ENCODE data around the gene PEX26. TPM values are rescaled to one million over a fixed set of nuclear protein-coding genes. Genes with fewer than 3 reads are reported as not detected.
A peak's percentile ranks its signal among the peaks of the same experiment; 100 is the strongest.

Gene PEX26
- total and polyA plus RNA-seq, 2 of the 13 experiments (the other 11 are each of a cell fraction or from before 2014, with no cell fraction given): 10.6 to 25.1 TPM

DNA sequence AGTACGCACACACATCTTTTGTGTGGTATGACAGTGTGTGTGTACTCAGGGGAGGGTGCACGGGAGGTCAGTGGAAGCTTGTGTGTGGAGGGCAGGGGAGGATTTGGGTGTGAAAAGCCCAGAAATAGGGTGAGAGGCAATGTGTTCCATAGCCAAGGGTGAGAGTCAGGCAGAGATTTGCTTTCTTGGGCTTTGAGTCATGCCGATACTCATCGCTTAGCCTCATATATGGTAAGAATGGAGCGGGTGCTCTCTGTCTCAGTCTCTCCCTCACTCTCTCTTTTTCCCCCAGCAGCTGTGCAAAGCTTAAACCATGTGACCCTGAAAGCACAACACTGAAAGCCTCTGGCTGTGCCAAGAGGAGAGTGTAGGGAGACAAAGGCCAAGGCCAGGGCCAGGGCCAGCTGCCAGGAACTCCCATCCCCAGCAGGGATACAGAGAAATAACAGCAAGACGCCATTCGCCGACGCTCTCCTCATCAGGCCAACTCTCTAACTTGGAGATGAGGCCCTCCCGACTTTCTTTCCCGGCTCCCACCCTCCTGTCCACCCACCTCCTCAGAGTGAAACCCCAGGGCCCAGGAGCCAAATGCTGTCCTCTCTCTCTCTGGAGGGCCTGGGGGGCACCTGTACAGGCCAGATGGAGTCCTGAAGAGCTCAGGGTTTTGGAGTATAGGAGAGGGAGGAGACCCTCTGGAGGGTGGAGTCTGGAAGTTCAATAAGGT, 33.1 kb upstream of the PEX26 start:
- Histone ChIP-seq H3K27ac (ENCODE audit: extremely low read length, insufficient read depth, low read length) (peak overlapping the region; percentile 32), H3K4me2 (ENCODE audit: low read depth, low read length) (peak overlapping the region; percentile 83), H3K4me1 (ENCODE audit: insufficient read depth, low read length) (peaks cover 47% of the 10 kb centered on the region), H3K9me3 (ENCODE audit: low read length) (no peaks in the 10 kb centered on the region), H3K27me3 (ENCODE audit: control insufficient read depth in 1 of 2, insufficient read depth in 2 of 2, low read length in 2 of 2) (no peaks in the 10 kb centered on the region), H3K36me3 (replicated peaks in 1 of 2; ENCODE audit: control insufficient read depth in 1 of 2, insufficient read depth in 2 of 2, low read length in 2 of 2) (no peaks in the 10 kb centered on the region), H3K9ac (ENCODE audit: insufficient read depth, low read depth, low read length) (peak overlapping the region; percentile 45), H3K4me3 (replicated peaks in 1 of 3; ENCODE audit: insufficient read depth in 1 of 3, low read depth in 2 of 3, low read length in 3 of 3) (peak overlapping the region; percentile 19 to 60 (median 20)), H4K20me1 (ENCODE audit: insufficient read depth, low read length) (no peaks in the 10 kb centered on the region), H3K79me2 (ENCODE audit: insufficient read depth, low read length) (no peaks in the 10 kb centered on the region), H2AFZ (ENCODE audit: low read length) (no peak overlapping the region)
- intact Hi-C loops (cut with micrococcal nuclease; ENCODE audit: unreplicated experiment): no loop called here
- ATAC-seq: peak; percentile 97
- 1% methylated on average over 10 of the region's 11 CpGs for WGBS (ENCODE audit: low lambda C conversion rate)
- ChIA-PET CTCF (ENCODE audit: low intra/inter-chr PET ratio, low total read pairs) (no interaction called here), POLR2A (interaction anchor here (0.6 to 3.9 kb wide), 16 partner anchors 8 to 279 kb away, joined by 3 to 57 read pairs (median 6); partner anchors contain the start of gene PEX26)
- peak; percentile 94 for DNase-seq (ENCODE audit: low spot score)
- no TSS peak for BruUV-seq (replicated peaks)
- FAIRE-seq: peak; percentile 98
- in situ Hi-C loops (cut with HindIII; ENCODE audit: extremely low pct_ligation_motif_present, low pct_unique_long_range_greater_than_20kb): no loop called here
- TF ChIP-seq MIER2 (CRISPR knock-in tag; IDR thresholded peaks at IDR 0.05): 0 out of 2 replicates have a peak, but pooled peaks have one; percentile 49
- peak; percentile 80 for TF ChIP-seq IKZF5 (CRISPR knock-in tag; IDR thresholded peaks at IDR 0.05)
- 0 out of 2 replicates have a peak, but pooled peaks have one; percentile 24 for TF ChIP-seq ZFY (CRISPR knock-in tag; IDR thresholded peaks at IDR 0.05)
- TF ChIP-seq ELK4 (CRISPR knock-in tag; IDR thresholded peaks at IDR 0.05; ENCODE audit: borderline replicate concordance): no peak
- TF ChIP-seq SIN3B (IDR thresholded peaks at IDR 0.05; ENCODE audit: low read length): no peak
- TF ChIP-seq, protein P1, sequence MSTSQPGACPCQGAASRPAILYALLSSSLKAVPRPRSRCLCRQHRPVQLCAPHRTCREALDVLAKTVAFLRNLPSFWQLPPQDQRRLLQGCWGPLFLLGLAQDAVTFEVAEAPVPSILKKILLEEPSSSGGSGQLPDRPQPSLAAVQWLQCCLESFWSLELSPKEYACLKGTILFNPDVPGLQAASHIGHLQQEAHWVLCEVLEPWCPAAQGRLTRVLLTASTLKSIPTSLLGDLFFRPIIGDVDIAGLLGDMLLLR (CRISPR knock-in tag; IDR thresholded peaks at IDR 0.05): no peak
- TF ChIP-seq ZNF414 (CRISPR knock-in tag; IDR thresholded peaks at IDR 0.05): 0 out of 2 replicates have a peak, but pooled peaks have one; percentile 55
- no peak for TF ChIP-seq TCF12 (IDR thresholded peaks at IDR 0.05)
- peak; percentile 84 for TF ChIP-seq TCF12 (CRISPR knock-in tag; IDR thresholded peaks at IDR 0.05)
- 0 out of 2 replicates have a peak, but pooled peaks have one; percentile 55 for TF ChIP-seq FOXC1 (CRISPR knock-in tag; IDR thresholded peaks at IDR 0.05; ENCODE audit: borderline replicate concordance)
- TF ChIP-seq NFKBIZ (CRISPR knock-in tag; IDR thresholded peaks at IDR 0.05): 0 out of 2 replicates have a peak, but pooled peaks have one; percentile 27
- peak; percentile 22; the same call in 1 of the 2 replicates for TF ChIP-seq SP5 (CRISPR knock-in tag; IDR thresholded peaks at IDR 0.05; ENCODE audit: borderline replicate concordance, low read depth)
- no peak for TF ChIP-seq ZBTB20 (CRISPR knock-in tag; IDR thresholded peaks at IDR 0.05; ENCODE audit: borderline replicate concordance, low read depth)
- TF ChIP-seq ZFYVE20 (CRISPR knock-in tag; IDR thresholded peaks at IDR 0.05; ENCODE audit: borderline replicate concordance, low read depth): no peak
- no peak for TF ChIP-seq ZNF251 (CRISPR knock-in tag; IDR thresholded peaks at IDR 0.05)
- TF ChIP-seq RFX1 (IDR thresholded peaks at IDR 0.05): no peak
- peak; percentile 48 for TF ChIP-seq ISL2 (CRISPR knock-in tag; IDR thresholded peaks at IDR 0.05)
- TF ChIP-seq EHMT2 (IDR thresholded peaks at IDR 0.05; ENCODE audit: borderline replicate concordance, low read depth, low read length): no peak
- no peak for TF ChIP-seq JUND (CRISPR knock-in tag; IDR thresholded peaks at IDR 0.05)
- TF ChIP-seq, protein P2, sequence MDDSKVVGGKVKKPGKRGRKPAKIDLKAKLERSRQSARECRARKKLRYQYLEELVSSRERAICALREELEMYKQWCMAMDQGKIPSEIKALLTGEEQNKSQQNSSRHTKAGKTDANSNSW (CRISPR knock-in tag; IDR thresholded peaks at IDR 0.05; ENCODE audit: borderline replicate concordance): no peak
- TF ChIP-seq ZNF12 (CRISPR knock-in tag; IDR thresholded peaks at IDR 0.05): no peak
